ENCODE measurements around the gene RPRD1A.
"Not testable (repeated sequence)": the region's sequence is repeated elsewhere in the genome, so short reads cannot be mapped to it uniquely, and the experiment has no call there.

Gene RPRD1A

GRCh38 chr18:36078751-36079529 is 11.6 kb upstream of the RPRD1A start:
- DNase-seq (ENCODE audit: low read depth in 2 of 2), result no peak

DNA sequence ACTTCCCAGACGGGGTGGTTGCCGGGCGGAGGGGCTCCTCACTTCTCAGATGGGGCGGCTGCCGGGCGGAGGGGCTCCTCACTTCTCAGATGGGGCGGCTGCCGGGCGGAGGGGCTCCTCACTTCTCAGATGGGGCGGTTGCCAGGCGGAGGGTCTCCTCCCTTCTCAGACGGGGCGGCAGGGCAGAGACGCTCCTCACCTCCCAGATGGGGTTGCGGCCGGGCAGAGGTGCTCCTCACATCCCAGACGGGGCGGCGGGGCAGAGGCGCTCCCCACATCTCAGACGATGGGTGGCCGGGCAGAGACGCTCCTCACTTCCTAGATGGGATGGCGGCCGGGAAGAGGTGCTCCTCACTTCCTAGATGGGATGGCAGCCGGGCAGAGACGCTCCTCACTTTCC is 10.4 kb upstream of the RPRD1A start:
- DNase-seq (ENCODE audit: low read depth in 2 of 2), result not testable (repeated sequence)

GRCh38 chr18:36075862-36076587 is 8.7 kb upstream of the RPRD1A start:
- DNase-seq (ENCODE audit: low read depth in 2 of 2), result no peak

DNA sequence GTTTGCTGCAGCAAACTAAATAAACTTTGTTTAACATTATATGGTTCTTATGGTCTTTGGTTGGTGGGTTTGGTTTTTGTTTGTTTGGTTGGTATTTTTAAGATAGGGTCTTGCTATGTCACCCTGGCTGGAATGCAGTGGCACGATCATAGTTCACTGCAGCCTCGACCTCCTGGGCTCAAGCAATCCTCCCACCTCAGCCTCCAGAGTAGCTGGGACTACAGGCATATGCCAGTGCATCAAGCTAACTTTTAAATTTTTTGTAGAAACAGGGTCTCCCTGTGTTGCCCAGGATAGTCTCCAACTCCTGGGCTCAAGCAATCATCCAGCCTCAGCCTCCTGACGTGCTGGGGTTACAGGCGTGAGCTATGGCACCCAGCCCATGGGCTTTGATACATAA is 7.1 kb upstream of the RPRD1A start:
- no peak for DNase-seq (ENCODE audit: low read depth in 2 of 2)

- no peak for DNase-seq (ENCODE audit: low read depth in 2 of 2)
Measured at GRCh38 chr18:36073676-36074075, 6.3 kb upstream of the RPRD1A start.

- not testable (repeated sequence) for DNase-seq (ENCODE audit: low read depth in 2 of 2)
Measured at GRCh38 chr18:36072406-36072805, 5.0 kb upstream of the RPRD1A start.

DNA sequence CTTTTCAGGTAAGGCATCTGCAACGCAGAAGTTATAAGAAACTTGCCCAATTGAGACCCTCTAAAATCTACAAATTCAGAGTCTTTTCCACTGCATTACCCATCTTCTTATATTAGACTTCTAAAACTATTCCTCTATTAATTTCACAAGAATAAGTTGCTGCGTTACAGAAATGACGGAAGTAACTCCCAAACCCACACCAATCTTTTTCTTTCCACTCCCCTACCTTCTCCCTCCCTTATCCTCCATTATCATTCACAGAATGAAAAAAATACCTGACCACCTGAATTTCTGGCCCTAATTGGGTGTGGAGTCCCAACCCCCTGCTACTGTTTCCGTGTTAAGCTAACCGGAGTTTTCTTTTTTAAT is 689 bp downstream of the RPRD1A start:
- no peak for DNase-seq (ENCODE audit: low read depth in 2 of 2)

- DNase-seq (ENCODE audit: low read depth in 2 of 2), result no peak
Measured at GRCh38 chr18:36066001-36066400, 1.4 kb downstream of the RPRD1A start.

GRCh38 chr18:36064809-36065079 is 2.6 kb downstream of the RPRD1A start:
- not testable (repeated sequence) for DNase-seq (ENCODE audit: low read depth in 2 of 2)

DNA sequence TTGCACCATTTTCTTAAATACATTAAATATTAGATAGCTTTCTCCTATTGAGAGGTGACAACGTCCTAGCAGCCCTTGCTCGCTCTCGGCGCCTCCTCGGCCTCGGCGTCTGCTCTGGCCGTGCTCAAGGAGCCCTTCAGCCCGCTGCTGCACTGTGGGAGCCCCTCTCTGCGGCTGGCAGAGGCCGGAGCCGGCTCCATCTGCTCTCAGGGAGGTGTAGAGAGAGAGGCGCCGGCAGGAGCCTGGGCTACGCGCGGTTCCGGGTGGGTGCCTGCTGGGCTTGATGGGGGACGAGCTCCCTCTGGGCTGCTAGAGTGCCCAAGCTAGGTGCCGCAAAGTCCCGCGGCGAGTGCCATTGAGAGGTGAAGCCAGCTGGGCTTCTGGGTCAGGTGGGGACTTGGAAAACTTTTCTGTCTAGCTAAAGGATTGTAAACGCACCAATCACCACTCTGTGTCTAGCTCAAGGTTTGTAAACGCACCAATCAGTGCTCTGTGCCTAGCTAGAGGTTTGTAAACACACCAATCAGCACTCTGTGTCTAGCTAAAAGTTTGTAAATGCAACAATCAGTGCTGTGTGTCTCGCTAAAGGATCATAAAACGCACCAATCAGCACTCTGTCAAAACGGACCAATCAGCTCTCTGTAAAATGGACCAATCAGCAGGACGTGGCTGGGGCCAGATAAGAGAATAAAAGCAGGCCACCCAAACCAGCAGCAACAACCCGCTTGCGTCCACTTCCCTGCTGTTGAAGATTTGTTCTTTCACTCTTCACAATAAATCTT is 3.1 kb downstream of the RPRD1A start:
- no peak for DNase-seq (ENCODE audit: low read depth in 2 of 2)

- DNase-seq (ENCODE audit: low read depth in 2 of 2), result no peak
Measured at GRCh38 chr18:36058674-36059073, 8.7 kb downstream of the RPRD1A start.

- no peak for DNase-seq (ENCODE audit: low read depth in 2 of 2)
Measured at GRCh38 chr18:36051760-36052159, 15.6 kb downstream of the RPRD1A start.

DNA sequence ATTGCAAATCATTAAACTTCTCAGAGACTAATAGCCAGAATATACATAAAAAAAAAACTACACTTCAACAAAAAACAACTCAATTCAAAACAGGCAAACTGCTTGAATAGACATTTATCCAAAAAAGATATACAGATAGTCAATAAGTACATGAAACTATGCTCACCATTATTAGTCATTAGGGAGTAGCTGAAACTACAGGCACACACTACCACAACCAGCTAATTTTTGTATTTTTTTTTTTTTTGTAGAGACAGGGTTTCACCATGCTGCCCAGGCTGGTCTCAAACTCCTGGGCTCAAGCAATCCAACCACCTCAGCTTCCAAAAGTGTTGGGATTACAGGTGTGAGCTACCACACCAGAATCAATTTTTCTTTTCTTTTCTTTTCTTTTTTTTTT is 16.9 kb downstream of the RPRD1A start:
- no peak for DNase-seq (ENCODE audit: low read depth in 2 of 2)

DNA sequence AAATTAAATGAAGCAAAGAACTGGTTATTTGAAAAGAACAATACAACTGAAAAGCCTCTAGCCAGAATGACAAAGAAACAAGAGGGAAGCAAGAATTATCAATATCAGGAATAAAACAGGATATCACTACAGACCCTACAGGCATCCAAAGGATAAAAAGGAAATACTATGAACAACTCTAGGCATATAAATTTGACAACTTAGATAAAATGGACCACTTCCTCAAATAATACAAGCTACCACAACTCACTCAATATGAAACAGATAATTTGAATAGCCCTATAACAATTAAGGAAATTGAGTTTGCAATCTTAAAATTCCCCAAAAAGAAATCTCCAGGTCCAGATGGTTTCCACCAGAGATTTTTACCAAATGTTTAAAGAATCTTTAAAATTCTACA is 19.8 kb downstream of the RPRD1A start:
- no peak for DNase-seq (ENCODE audit: low read depth in 2 of 2)

DNA sequence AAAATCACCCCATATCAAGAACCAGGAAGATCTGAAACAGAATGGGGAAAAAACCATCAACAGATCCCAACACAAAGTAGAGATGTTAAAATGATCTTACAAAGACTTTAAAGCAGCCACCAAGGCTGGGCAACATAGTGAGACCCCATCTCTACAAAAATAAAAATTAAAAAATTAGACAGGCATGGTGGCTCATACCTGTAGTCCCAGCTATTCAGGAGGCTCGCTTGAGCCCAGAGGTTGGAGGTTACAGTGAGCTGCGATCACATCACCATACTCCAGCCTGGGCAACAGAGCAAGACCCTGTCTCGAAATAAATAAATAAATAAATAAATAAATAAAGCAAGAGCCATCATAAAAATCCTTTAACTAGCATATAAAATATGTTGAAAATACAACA is 20.5 kb downstream of the RPRD1A start:
- no peak for DNase-seq (ENCODE audit: low read depth in 2 of 2)

DNA sequence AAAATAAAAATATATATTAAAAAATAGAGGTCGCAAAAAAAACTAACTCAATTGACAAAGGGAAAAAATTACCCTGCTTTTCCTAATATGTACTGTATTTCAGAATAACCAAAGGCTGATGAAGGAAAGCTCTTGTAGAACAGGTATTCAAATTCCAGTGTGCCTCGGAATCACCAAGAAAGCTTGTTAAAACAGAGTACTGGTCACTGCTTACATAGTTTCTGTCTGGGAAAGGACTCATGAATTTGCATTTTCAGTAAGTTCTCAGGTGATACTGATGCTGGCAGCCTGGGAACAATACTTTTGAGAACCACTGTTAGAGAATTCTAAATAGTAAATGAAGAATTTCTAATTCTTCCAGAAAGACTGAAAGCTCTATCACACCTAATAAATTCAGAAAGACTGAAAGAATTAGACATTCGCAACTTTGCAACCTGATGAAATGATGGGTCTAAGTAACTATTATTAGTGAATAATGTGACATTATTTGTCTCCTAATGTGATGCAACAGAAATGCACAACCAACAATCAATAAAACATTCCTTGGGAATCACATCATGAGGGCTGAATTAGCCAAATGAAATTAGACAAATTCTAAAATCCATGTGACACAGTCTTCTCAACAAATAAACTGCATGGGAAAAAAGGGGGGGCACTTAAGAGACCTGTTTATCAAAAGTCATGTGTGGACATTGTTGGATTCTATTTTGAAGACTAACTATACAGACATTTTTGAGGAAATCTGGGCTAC is 21.9 kb downstream of the RPRD1A start:
- no peak for DNase-seq (ENCODE audit: low read depth in 2 of 2)

- DNase-seq (ENCODE audit: low read depth in 2 of 2), result no peak
Measured at GRCh38 chr18:36043153-36043552, 24.2 kb downstream of the RPRD1A start.

- no peak for DNase-seq (ENCODE audit: low read depth in 2 of 2)
Measured at GRCh38 chr18:36041146-36041545, 26.2 kb downstream of the RPRD1A start.

- no peak for DNase-seq (ENCODE audit: low read depth in 2 of 2)
Measured at GRCh38 chr18:36038102-36038663, 29.2 kb downstream of the RPRD1A start.

- DNase-seq (ENCODE audit: low read depth in 2 of 2), result no peak
Measured at GRCh38 chr18:36035253-36035652, 32.1 kb downstream of the RPRD1A start.

GRCh38 chr18:36034299-36034895 is 33.0 kb downstream of the RPRD1A start:
- DNase-seq (ENCODE audit: low read depth in 2 of 2), result no peak

Data from stimulated activated CD8-positive, alpha-beta memory T cell treated with anti-CD3 and anti-CD28 coated beads, Interleukin-15, amount 100 ng/mL, for 48 hours (primary cell).